HG02973 (cell line): Measurements from ENCODE around the gene SIDT2.
A peak's percentile ranks its signal among the peaks of the same experiment; 100 is the strongest.
"Not testable (repeated sequence)": the region's sequence is repeated elsewhere in the genome, so short reads cannot be mapped to it uniquely, and the experiment has no call there.

Source experiments
- ATAC-seq: cut with Tn5 transposase; IDR thresholded peaks from one replicate; pipeline ENCODE4 v1.9.1; 2021; ENCODE audit warnings: moderate library complexity; ENCODE audit not compliant: unreplicated experiment

The SIDT2 gene

GRCh38 chr11:117178210-117179034 lies at the start of gene SIDT2:
TSS of gene SIDT2 (plus strand) at chr11:117178743. CDS start at chr11:117179264, 521 bp downstream.
- ATAC-seq = peak; percentile 87

- not testable (repeated sequence) for ATAC-seq
These were observed 48.1 kb upstream of the SIDT2 start for GRCh38 chr11:117130396-117130795.

- ATAC-seq = no peak
These were observed 47.7 kb upstream of the SIDT2 start for GRCh38 chr11:117130879-117131278.

- ATAC-seq = no peak
These were observed 44.1 kb upstream of the SIDT2 start for GRCh38 chr11:117134431-117134830.

GRCh38 chr11:117134979-117135378 lies 43.6 kb upstream of the SIDT2 start:
- ATAC-seq = not testable (repeated sequence)

GRCh38 chr11:117137223-117138086 lies 41.1 kb upstream of the SIDT2 start:
- not testable (repeated sequence) for ATAC-seq

GRCh38 chr11:117143390-117143789 lies 35.2 kb upstream of the SIDT2 start:
- peak; percentile 20 for ATAC-seq

- peak; percentile 94 for ATAC-seq
These were observed 34.6 kb upstream of the SIDT2 start, which contains the start of gene PAFAH1B2 for GRCh38 chr11:117143871-117144476. TSS of gene PAFAH1B2 (plus strand) at chr11:117144287. CDS start at chr11:117152448, 8,161 bp downstream.

GRCh38 chr11:117144477-117145392 lies 33.8 kb upstream of the SIDT2 start:
- ATAC-seq = peak; percentile 41

- ATAC-seq = no peak
These were observed 33.2 kb upstream of the SIDT2 start for GRCh38 chr11:117145393-117145761.

GRCh38 chr11:117146521-117146920 lies 32.0 kb upstream of the SIDT2 start:
- no peak for ATAC-seq

- no peak for ATAC-seq
These were observed 26.5 kb upstream of the SIDT2 start for GRCh38 chr11:117152066-117152465.

GRCh38 chr11:117154468-117154867 lies 24.1 kb upstream of the SIDT2 start:
- no peak for ATAC-seq

- ATAC-seq = no peak
These were observed 21.0 kb upstream of the SIDT2 start for GRCh38 chr11:117157507-117157906.

- ATAC-seq = no peak
These were observed 18.7 kb upstream of the SIDT2 start for GRCh38 chr11:117159892-117160291.

- no peak for ATAC-seq
These were observed 17.7 kb upstream of the SIDT2 start for GRCh38 chr11:117160826-117161225.

GRCh38 chr11:117166491-117166890 lies 12.1 kb upstream of the SIDT2 start:
- no peak for ATAC-seq

GRCh38 chr11:117169736-117170135 lies 8.8 kb upstream of the SIDT2 start:
- ATAC-seq = no peak

GRCh38 chr11:117170210-117170609 lies 8.3 kb upstream of the SIDT2 start:
- ATAC-seq = no peak

GRCh38 chr11:117171007-117171403 lies 7.5 kb upstream of the SIDT2 start:
- no peak for ATAC-seq
